OCI-LY7 (cell line): ENCODE data around the gene SUPT3H.

Experiments used
- CTCF ChIP-seq: fragments of 200-600 bp; sonication (generic); conservative IDR thresholded peaks from 2 replicates; pipeline ENCODE4 v1.5.1; 2014; ENCODE audit warnings: mild to moderate bottlenecking, antibody characterized with exemption, low read length, moderate library complexity, mixed read lengths
- EZH2phosphoT487 ChIP-seq: fragments of 200-600 bp; sonication (generic); IDR thresholded peaks from 2 replicates; pipeline ENCODE4 v1.6.1; 2018; ENCODE audit warnings: low read depth, borderline replicate concordance, mild to moderate bottlenecking, mixed run types, antibody characterized with exemption, low read length, moderate library complexity, mixed read lengths

- TF ChIP-seq CTCF: no peak
- TF ChIP-seq EZH2phosphoT487: no peak
These were observed 48.5 kb upstream of the SUPT3H start for GRCh38 chr6:45426251-45426650.
